ENCODE measurements around the gene TPCN1. TPM values are rescaled to one million over a fixed set of nuclear protein-coding genes. Genes with fewer than 3 reads are reported as not detected.
"Not testable (repeated sequence)": the region's sequence is repeated elsewhere in the genome, so short reads cannot be mapped to it uniquely, and the experiment has no call there.

TPCN1 gene
- total and polyA plus RNA-seq, 8 donors, result 39.4 to 83.4 (median 63.5) TPM

- Histone ChIP-seq H3K4me3 (no peak overlapping the region), H3K27me3 (no peaks in the 10 kb centered on the region), H3K36me3 (no peaks in the 10 kb centered on the region), H3K27ac (peak overlapping the region; percentile 46 to 72 (median 61)), H3K4me1 (peaks cover 17 to 28% (median 17%) of the 10 kb centered on the region in 3 donors), H3K9me3 (no peaks in the 10 kb centered on the region)
- intact Hi-C loops (cut with DNase I), result loop anchor here in 1 of 3 donors (10.0 kb wide), 1 partner anchor 53 kb away; no protein-coding TSS in a partner anchor
- FAIRE-seq (no peak), DNase-seq (peak in 5 of 6 donors; percentile 49 to 85 (median 65)), ATAC-seq (peak; percentile 23 to 51 (median 36))
- no peak for TF ChIP-seq CTCF (IDR thresholded peaks at IDR 0.05)
- 53 to 62% methylated on average over 14 of the region's 14 CpGs for WGBS, 2 donors
Measured at GRCh38 chr12:113201187-113202177, 19.8 kb upstream of the TPCN1 start.

- WGBS, 2 donors, result 92 to 95% methylated on average over 4 of the region's 4 CpGs
- no peak for TF ChIP-seq CTCF (IDR thresholded peaks at IDR 0.05)
Measured at GRCh38 chr12:113202300-113203075, 18.8 kb upstream of the TPCN1 start.

GRCh38 chr12:113203852-113204760 is 17.2 kb upstream of the TPCN1 start:
- no peaks in the 10 kb centered on the region for H3K36me3 ChIP-seq
- H3K27me3 ChIP-seq, result no peaks in the 10 kb centered on the region
- H3K9me3 ChIP-seq, result no peaks in the 10 kb centered on the region
- FAIRE-seq (no peak), DNase-seq (no peak), ATAC-seq (no peak)
- H3K27ac ChIP-seq, result no peak overlapping the region
- peaks cover 17 to 28% (median 17%) of the 10 kb centered on the region in 3 donors for H3K4me1 ChIP-seq
- intact Hi-C loops (cut with DNase I), result loop anchor here in 1 of 3 donors (10.0 kb wide), 1 partner anchor 51 kb away; no protein-coding TSS in a partner anchor
- 76 to 77% methylated on average over 8 of the region's 8 CpGs for WGBS, 2 donors
- no peak for TF ChIP-seq CTCF (IDR thresholded peaks at IDR 0.05)
- H3K4me3 ChIP-seq, result no peak overlapping the region

More at GRCh38 chr12:113202300-113203075, 18.8 kb upstream of the TPCN1 start:
- DNase-seq (no peak), ATAC-seq (no peak), FAIRE-seq (no peak)
- Histone ChIP-seq H3K27me3 (no peaks in the 10 kb centered on the region), H3K4me1 (peaks cover 17 to 28% (median 17%) of the 10 kb centered on the region in 3 donors), H3K36me3 (no peaks in the 10 kb centered on the region), H3K27ac (no peak overlapping the region), H3K9me3 (no peaks in the 10 kb centered on the region), H3K4me3 (no peak overlapping the region)
- intact Hi-C loops (cut with DNase I), result loop anchor here in 1 of 3 donors (10.0 kb wide), 1 partner anchor 52 kb away; no protein-coding TSS in a partner anchor

GRCh38 chr12:113204804-113205203 is 16.5 kb upstream of the TPCN1 start:
- ATAC-seq (no peak), FAIRE-seq (no peak), DNase-seq (no peak)
- no peak overlapping the region for H3K27ac ChIP-seq
- WGBS, 2 donors, result 60 to 65% methylated on average over 3 of the region's 3 CpGs
- H3K4me3 ChIP-seq, result no peak overlapping the region
- H3K9me3 ChIP-seq, result no peaks in the 10 kb centered on the region
- H3K27me3 ChIP-seq, result no peaks in the 10 kb centered on the region
- TF ChIP-seq CTCF (IDR thresholded peaks at IDR 0.05), result no peak
- H3K4me1 ChIP-seq, result peaks cover 16 to 26% (median 17%) of the 10 kb centered on the region in 3 donors
- H3K36me3 ChIP-seq, result no peaks in the 10 kb centered on the region
- intact Hi-C loops (cut with DNase I), result loop anchor here in 1 of 3 donors (10.0 kb wide), 1 partner anchor 50 kb away; no protein-coding TSS in a partner anchor

GRCh38 chr12:113206802-113207201 is 14.5 kb upstream of the TPCN1 start:
- not testable (repeated sequence) for H3K27me3 ChIP-seq, H3K36me3 ChIP-seq, FAIRE-seq, H3K4me1 ChIP-seq, H3K9me3 ChIP-seq, ATAC-seq, DNase-seq, H3K4me3 ChIP-seq
- intact Hi-C loops (cut with DNase I), result loop anchor here in 1 of 3 donors (10.0 kb wide), 1 partner anchor 48 kb away; no protein-coding TSS in a partner anchor
- 96% methylated on average over 5 of the region's 5 CpGs for WGBS, 2 donors
- H3K27ac ChIP-seq, result peak overlapping the region in 2 of 4 donors; percentile 25 to 44

Data from pancreas (tissue), 10 donors.